Brain microvascular endothelial cell (primary cell): ENCODE results near the gene SLC26A1.

Source experiments
- DNase-seq: peaks from one replicate; pipeline ENCODE4 v3.0.0-alpha.2; 2020
- H3K27ac ChIP-seq: fragments of 250-450 bp; sonication (Bioruptor Pico); 2 replicates; pipeline ENCODE4 v1.5.1; 2020; ENCODE audit warnings: mild to moderate bottlenecking, moderate library complexity
- H3K27me3 ChIP-seq: fragments of 250-450 bp; sonication (Bioruptor Pico); replicated peaks from 2 replicates; pipeline ENCODE4 v1.5.1; 2020; ENCODE audit warnings: mild to moderate bottlenecking
- H3K36me3 ChIP-seq: fragments of 250-450 bp; sonication (Bioruptor Pico); replicated peaks from 2 replicates; pipeline ENCODE4 v1.5.1; 2020; ENCODE audit warnings: mild to moderate bottlenecking
- H3K4me3 ChIP-seq: 2 replicates; pipeline ENCODE4 v1.5.1; 2011; ENCODE audit warnings: low read depth, mild to moderate bottlenecking, control low read depth, low read length, moderate library complexity
- CTCF ChIP-seq: IDR thresholded peaks from 2 replicates; pipeline ENCODE4 v1.5.1; 2011; ENCODE audit warnings: low read depth, mild to moderate bottlenecking, moderate library complexity, low read length, control low read depth, inconsistent platforms; ENCODE audit errors: missing control alignments
- in situ Hi-C: cut with HindIII; loops from 2 replicates; pipeline ENCODE4 v1.10.0; 2017; ENCODE audit warnings: low sequenced_read_pairs, low pct_ligation_motif_present

Gene SLC26A1

GRCh38 chr4:949656-950055 is 43.5 kb downstream of the SLC26A1 start:
- Histone ChIP-seq H3K4me3 (no peak overlapping the region), H3K27ac (no peak overlapping the region), H3K36me3 (peaks cover 4% of the 10 kb centered on the region), H3K27me3 (no peaks in the 10 kb centered on the region)
- DNase-seq, result no peak
- no peak for TF ChIP-seq CTCF
- in situ Hi-C loops, result no loop called here

DNA sequence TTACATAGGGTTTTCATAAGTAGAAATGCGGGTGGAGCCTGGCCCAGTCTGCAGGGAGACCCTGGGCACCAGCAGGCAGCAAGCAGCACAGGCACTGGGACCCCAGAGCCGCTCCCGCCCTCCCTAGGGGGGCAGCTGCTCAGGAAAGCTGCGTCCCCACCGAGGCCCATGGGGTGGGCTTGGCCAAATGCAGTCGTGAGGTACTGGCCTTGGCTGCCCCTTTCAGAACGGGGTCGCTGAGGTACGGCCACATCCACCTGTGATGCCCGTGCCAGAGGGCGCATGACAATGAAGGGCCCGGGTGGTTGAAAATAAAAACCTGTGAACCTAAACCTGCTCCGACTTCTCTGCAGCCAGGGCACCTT is 44.3 kb downstream of the SLC26A1 start:
- in situ Hi-C loops, result no loop called here
- Histone ChIP-seq H3K36me3 (peaks cover 4% of the 10 kb centered on the region), H3K27ac (no peak overlapping the region), H3K4me3 (no peak overlapping the region), H3K27me3 (no peaks in the 10 kb centered on the region)
- DNase-seq, result no peak
- TF ChIP-seq CTCF, result no peak

DNA sequence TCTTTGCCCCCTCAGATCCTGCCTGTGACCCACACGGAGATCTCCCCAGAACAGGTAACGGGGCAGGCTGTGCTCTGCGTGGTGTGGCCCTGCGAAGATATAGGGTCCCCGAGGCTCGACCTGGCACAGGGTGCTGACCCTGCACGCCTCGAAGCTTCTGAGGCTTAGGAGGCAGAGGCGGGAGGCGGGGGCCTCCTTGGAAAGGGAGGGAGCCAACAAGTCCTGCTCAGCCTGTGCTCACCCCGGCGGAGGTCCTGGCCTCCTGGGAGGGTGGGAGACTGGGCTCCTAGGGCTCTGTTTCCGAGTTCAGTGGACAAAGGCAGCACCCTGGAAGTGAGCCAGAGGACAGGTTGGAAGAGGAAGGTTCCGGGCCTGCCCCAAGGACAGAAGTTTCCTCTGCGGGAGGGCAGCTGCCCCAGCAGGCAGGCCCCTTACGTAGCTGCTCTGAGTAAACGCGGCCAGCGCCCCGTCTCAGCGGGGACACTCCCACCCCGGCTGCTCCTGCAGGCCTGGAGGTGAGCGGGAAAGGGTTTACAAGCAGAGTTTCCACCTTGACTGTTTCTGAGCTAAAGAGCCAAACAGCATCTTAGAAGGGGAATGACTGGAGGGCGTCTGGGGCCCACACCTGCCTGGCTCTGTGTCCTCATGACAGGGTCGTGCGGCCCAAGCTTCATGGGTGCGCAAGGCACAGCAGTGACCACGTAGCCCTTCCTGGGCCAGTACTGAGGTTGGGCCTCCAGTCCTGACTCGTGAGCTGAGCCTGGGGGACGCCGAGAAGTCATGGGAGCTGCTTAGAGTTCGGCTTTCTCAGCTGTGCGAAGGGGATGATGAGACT is 44.9 kb downstream of the SLC26A1 start:
- H3K27me3 ChIP-seq, result no peaks in the 10 kb centered on the region
- in situ Hi-C loops, result no loop called here
- H3K27ac ChIP-seq, result no peak overlapping the region
- no peak overlapping the region for H3K4me3 ChIP-seq
- TF ChIP-seq CTCF, result no peak
- DNase-seq, result no peak
- H3K36me3 ChIP-seq, result no peaks in the 10 kb centered on the region

GRCh38 chr4:947491-947971 is 45.7 kb downstream of the SLC26A1 start:
- in situ Hi-C loops, result no loop called here
- Histone ChIP-seq H3K36me3 (no peaks in the 10 kb centered on the region), H3K27ac (no peak overlapping the region), H3K27me3 (no peaks in the 10 kb centered on the region), H3K4me3 (no peak overlapping the region)
- TF ChIP-seq CTCF, result no peak
- no peak for DNase-seq

GRCh38 chr4:946517-947471 is 46.4 kb downstream of the SLC26A1 start:
- H3K27ac ChIP-seq, result no peak overlapping the region
- no peak for TF ChIP-seq CTCF
- in situ Hi-C loops, result no loop called here
- H3K36me3 ChIP-seq, result no peaks in the 10 kb centered on the region
- no peak for DNase-seq
- no peaks in the 10 kb centered on the region for H3K27me3 ChIP-seq
- H3K4me3 ChIP-seq, result no peak overlapping the region
